HEK293 (cell line): ENCODE data around the gene SVOPL.

Experiments
- CTCF ChIA-PET: fragments of 350-600 bp; formaldehyde crosslinking; extraction: SDS; loops from one replicate; lab custom pipeline; 2021; ENCODE audit warnings: antibody characterized with exemption; lab: Yijun Ruan, JAX
- POLR2A ChIA-PET: fragments of 300-600 bp; formaldehyde crosslinking; extraction: SDS; loops from one replicate; lab custom pipeline; 2020; ENCODE audit warnings: antibody characterized with exemption, inconsistent platforms; lab: Yijun Ruan, JAX
- H3K27ac ChIP-seq: fragments of 200-500 bp; sonication (Bioruptor generic); 2 replicates; pipeline ENCODE4 v1.5.1; 2014; ENCODE audit warnings: low read depth, low read length, control low read depth, inconsistent platforms; ENCODE audit errors: extremely low read depth
- H3K36me3 ChIP-seq, 2 experiments: fragments of 200-500 bp in 1 of 2; sonication (Bioruptor generic) in 1 of 2; 1 replicate in 1 of 2; 2 replicates in 1 of 2; pipeline ENCODE4 v1.5.1; 2014 to 2017; ENCODE audit warnings: inconsistent platforms in 2 of 2, low read length in 2 of 2; ENCODE audit not compliant: control insufficient read depth in 2 of 2, insufficient read depth in 1 of 2
- H3K4me1 ChIP-seq: fragments of 200-500 bp; sonication (Bioruptor generic); 2 replicates; pipeline ENCODE4 v1.5.1; 2014; ENCODE audit warnings: mild to moderate bottlenecking, low read length, inconsistent platforms; ENCODE audit not compliant: control insufficient read depth, insufficient read depth
- H3K4me3 ChIP-seq: 2 replicates; pipeline ENCODE4 v1.5.1; 2011; ENCODE audit warnings: low read depth, mild to moderate bottlenecking, control low read depth, low read length, moderate library complexity
- H3K9me3 ChIP-seq: fragments of 200-500 bp; sonication (Bioruptor generic); 2 replicates; pipeline ENCODE4 v1.5.1; 2014; ENCODE audit warnings: low read depth, low read length, inconsistent platforms; ENCODE audit not compliant: control insufficient read depth, insufficient read depth
- BCL11A ChIP-seq: fragments of 450-650 bp; formaldehyde crosslinking; IDR thresholded peaks from 2 replicates; pipeline ENCODE4 v1.5.1; 2016; ENCODE audit warnings: low read depth, missing biosample characterization, missing genetic modification characterization
- MYNN ChIP-seq: fragments of 450-650 bp; formaldehyde crosslinking; IDR thresholded peaks from 2 replicates; pipeline ENCODE4 v1.5.1; 2016; ENCODE audit warnings: missing biosample characterization, missing genetic modification characterization, borderline replicate concordance
- PRDM1 ChIP-seq: fragments of 450-650 bp; formaldehyde crosslinking; IDR thresholded peaks from 2 replicates; pipeline ENCODE4; 2016; ENCODE audit warnings: missing biosample characterization, missing genetic modification characterization
- RBAK ChIP-seq: fragments of 450-650 bp; formaldehyde crosslinking; IDR thresholded peaks from 2 replicates; pipeline ENCODE4 v1.5.1; 2016; ENCODE audit warnings: missing biosample characterization, missing genetic modification characterization
- REPIN1 ChIP-seq: fragments of 450-650 bp; formaldehyde crosslinking; IDR thresholded peaks from 2 replicates; pipeline ENCODE4 v1.5.1; 2017; ENCODE audit warnings: missing biosample characterization, missing genetic modification characterization, low read depth
- ZFP69B ChIP-seq: fragments of 450-650 bp; formaldehyde crosslinking; IDR thresholded peaks from 2 replicates; pipeline ENCODE4 v1.5.1; 2016; ENCODE audit warnings: missing biosample characterization, missing genetic modification characterization
- ZNF10 ChIP-seq: fragments of 450-650 bp; formaldehyde crosslinking; IDR thresholded peaks from 2 replicates; pipeline ENCODE4 v1.5.1; 2017; ENCODE audit warnings: missing biosample characterization, missing genetic modification characterization
- ZNF302 ChIP-seq: fragments of 450-650 bp; formaldehyde crosslinking; IDR thresholded peaks from 2 replicates; pipeline ENCODE4 v1.5.1; 2016; ENCODE audit warnings: missing biosample characterization, missing genetic modification characterization, low read depth
- ZNF324 ChIP-seq: fragments of 450-650 bp; formaldehyde crosslinking; IDR thresholded peaks from 2 replicates; pipeline ENCODE4 v1.5.1; 2016; ENCODE audit warnings: missing biosample characterization, missing genetic modification characterization
- ZNF391 ChIP-seq: fragments of 450-650 bp; formaldehyde crosslinking; IDR thresholded peaks from 2 replicates; pipeline ENCODE4 v1.5.1; 2016; ENCODE audit warnings: low read depth, missing biosample characterization, missing genetic modification characterization, borderline replicate concordance
- ZNF423 ChIP-seq: fragments of 450-650 bp; formaldehyde crosslinking; IDR thresholded peaks from 2 replicates; pipeline ENCODE4 v1.5.1; 2016; ENCODE audit warnings: missing biosample characterization, missing genetic modification characterization
- ZNF549 ChIP-seq: fragments of 450-650 bp; IDR thresholded peaks from 2 replicates; pipeline ENCODE4 v1.5.1; 2018; ENCODE audit warnings: missing biosample characterization, missing genetic modification characterization, mild to moderate bottlenecking, inconsistent platforms, moderate library complexity
- ZNF610 ChIP-seq: fragments of 450-650 bp; formaldehyde crosslinking; IDR thresholded peaks from 2 replicates; pipeline ENCODE4 v1.5.1; 2016; ENCODE audit warnings: missing biosample characterization, missing genetic modification characterization, borderline replicate concordance
- ZNF621 ChIP-seq: fragments of 450-650 bp; formaldehyde crosslinking; IDR thresholded peaks from 2 replicates; pipeline ENCODE4 v1.5.1; 2017; ENCODE audit warnings: missing biosample characterization, missing genetic modification characterization
- ZNF843 ChIP-seq: fragments of 450-650 bp; formaldehyde crosslinking; IDR thresholded peaks from 2 replicates; pipeline ENCODE4 v1.5.1; 2016; ENCODE audit warnings: missing biosample characterization, missing genetic modification characterization
- ZXDB ChIP-seq: fragments of 450-650 bp; formaldehyde crosslinking; IDR thresholded peaks from 2 replicates; pipeline ENCODE4 v1.5.1; 2016; ENCODE audit warnings: missing biosample characterization, missing genetic modification characterization
- TF ChIP-seq, protein P1 (sequence below): fragments of 450-650 bp; formaldehyde crosslinking; conservative IDR thresholded peaks from 2 replicates; pipeline ENCODE4 v1.5.1; 2016; ENCODE audit warnings: low read depth, missing biosample characterization, missing genetic modification characterization
- TF ChIP-seq, protein P2 (sequence below): fragments of 450-650 bp; formaldehyde crosslinking; IDR thresholded peaks from 2 replicates; pipeline ENCODE4 v1.5.1; 2016; ENCODE audit warnings: missing biosample characterization, missing genetic modification characterization
- TF ChIP-seq, protein P3 (sequence below): fragments of 450-650 bp; formaldehyde crosslinking; IDR thresholded peaks from 2 replicates; pipeline ENCODE4 v1.5.1; 2017; ENCODE audit warnings: missing biosample characterization, missing genetic modification characterization
- TF ChIP-seq, protein P4 (sequence below): fragments of 450-650 bp; formaldehyde crosslinking; IDR thresholded peaks from 2 replicates; pipeline ENCODE4 v1.5.1; 2016; ENCODE audit warnings: missing biosample characterization, missing genetic modification characterization, low read depth

Gene SVOPL

DNA sequence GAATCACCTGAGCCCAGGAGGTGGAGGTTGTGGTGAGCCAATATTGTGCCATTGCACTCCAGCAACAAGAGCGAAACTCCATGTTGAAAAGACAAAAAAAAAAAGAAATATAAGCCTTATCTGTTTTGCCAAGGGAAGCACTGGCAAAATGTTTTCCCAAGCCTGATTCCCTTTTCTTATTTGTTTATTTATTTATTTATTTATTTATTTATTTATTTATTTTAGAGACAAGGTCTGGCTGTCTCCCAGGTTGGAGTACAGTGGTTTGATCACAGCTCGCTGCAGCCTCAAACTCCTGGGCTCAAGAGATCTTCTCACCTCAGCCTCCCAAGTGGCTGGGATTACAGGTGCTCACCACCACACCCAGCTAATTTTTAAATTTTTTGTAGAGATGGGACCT, 44.2 kb downstream of the SVOPL start (continued):
- TF ChIP-seq, protein P1, sequence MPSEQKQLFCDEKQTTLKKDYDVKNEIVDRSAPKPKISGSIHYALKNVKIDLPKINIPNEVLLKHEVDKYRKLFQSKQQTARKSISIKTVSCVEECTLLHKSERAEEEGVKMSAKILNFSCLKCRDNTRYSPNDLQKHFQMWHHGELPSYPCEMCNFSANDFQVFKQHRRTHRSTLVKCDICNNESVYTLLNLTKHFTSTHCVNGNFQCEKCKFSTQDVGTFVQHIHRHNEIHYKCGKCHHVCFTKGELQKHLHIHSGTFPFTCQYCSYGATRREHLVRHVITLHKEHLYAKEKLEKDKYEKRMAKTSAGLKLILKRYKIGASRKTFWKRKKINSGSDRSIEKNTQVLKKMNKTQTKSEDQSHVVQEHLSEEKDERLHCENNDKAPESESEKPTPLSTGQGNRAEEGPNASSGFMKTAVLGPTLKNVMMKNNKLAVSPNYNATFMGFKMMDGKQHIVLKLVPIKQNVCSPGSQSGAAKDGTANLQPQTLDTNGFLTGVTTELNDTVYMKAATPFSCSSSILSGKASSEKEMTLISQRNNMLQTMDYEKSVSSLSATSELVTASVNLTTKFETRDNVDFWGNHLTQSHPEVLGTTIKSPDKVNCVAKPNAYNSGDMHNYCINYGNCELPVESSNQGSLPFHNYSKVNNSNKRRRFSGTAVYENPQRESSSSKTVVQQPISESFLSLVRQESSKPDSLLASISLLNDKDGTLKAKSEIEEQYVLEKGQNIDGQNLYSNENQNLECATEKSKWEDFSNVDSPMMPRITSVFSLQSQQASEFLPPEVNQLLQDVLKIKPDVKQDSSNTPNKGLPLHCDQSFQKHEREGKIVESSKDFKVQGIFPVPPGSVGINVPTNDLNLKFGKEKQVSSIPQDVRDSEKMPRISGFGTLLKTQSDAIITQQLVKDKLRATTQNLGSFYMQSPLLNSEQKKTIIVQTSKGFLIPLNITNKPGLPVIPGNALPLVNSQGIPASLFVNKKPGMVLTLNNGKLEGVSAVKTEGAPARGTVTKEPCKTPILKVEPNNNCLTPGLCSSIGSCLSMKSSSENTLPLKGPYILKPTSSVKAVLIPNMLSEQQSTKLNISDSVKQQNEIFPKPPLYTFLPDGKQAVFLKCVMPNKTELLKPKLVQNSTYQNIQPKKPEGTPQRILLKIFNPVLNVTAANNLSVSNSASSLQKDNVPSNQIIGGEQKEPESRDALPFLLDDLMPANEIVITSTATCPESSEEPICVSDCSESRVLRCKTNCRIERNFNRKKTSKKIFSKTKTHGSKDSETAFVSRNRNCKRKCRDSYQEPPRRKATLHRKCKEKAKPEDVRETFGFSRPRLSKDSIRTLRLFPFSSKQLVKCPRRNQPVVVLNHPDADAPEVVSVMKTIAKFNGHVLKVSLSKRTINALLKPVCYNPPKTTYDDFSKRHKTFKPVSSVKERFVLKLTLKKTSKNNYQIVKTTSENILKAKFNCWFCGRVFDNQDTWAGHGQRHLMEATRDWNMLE (tag by site-specific recombination) = peak; percentile 57; the same call in 1 of the 2 replicates
- TF ChIP-seq, protein P2, sequence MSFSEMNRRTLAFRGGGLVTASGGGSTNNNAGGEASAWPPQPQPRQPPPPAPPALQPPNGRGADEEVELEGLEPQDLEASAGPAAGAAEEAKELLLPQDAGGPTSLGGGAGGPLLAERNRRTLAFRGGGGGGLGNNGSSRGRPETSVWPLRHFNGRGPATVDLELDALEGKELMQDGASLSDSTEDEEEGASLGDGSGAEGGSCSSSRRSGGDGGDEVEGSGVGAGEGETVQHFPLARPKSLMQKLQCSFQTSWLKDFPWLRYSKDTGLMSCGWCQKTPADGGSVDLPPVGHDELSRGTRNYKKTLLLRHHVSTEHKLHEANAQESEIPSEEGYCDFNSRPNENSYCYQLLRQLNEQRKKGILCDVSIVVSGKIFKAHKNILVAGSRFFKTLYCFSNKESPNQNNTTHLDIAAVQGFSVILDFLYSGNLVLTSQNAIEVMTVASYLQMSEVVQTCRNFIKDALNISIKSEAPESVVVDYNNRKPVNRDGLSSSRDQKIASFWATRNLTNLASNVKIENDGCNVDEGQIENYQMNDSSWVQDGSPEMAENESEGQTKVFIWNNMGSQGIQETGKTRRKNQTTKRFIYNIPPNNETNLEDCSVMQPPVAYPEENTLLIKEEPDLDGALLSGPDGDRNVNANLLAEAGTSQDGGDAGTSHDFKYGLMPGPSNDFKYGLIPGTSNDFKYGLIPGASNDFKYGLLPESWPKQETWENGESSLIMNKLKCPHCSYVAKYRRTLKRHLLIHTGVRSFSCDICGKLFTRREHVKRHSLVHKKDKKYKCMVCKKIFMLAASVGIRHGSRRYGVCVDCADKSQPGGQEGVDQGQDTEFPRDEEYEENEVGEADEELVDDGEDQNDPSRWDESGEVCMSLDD (tag by site-specific recombination) = no peak
- TF ChIP-seq, protein P3, sequence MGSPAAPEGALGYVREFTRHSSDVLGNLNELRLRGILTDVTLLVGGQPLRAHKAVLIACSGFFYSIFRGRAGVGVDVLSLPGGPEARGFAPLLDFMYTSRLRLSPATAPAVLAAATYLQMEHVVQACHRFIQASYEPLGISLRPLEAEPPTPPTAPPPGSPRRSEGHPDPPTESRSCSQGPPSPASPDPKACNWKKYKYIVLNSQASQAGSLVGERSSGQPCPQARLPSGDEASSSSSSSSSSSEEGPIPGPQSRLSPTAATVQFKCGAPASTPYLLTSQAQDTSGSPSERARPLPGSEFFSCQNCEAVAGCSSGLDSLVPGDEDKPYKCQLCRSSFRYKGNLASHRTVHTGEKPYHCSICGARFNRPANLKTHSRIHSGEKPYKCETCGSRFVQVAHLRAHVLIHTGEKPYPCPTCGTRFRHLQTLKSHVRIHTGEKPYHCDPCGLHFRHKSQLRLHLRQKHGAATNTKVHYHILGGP (tag by site-specific recombination) = no peak
- no peak for TF ChIP-seq ZNF324
- TF ChIP-seq, protein P4, sequence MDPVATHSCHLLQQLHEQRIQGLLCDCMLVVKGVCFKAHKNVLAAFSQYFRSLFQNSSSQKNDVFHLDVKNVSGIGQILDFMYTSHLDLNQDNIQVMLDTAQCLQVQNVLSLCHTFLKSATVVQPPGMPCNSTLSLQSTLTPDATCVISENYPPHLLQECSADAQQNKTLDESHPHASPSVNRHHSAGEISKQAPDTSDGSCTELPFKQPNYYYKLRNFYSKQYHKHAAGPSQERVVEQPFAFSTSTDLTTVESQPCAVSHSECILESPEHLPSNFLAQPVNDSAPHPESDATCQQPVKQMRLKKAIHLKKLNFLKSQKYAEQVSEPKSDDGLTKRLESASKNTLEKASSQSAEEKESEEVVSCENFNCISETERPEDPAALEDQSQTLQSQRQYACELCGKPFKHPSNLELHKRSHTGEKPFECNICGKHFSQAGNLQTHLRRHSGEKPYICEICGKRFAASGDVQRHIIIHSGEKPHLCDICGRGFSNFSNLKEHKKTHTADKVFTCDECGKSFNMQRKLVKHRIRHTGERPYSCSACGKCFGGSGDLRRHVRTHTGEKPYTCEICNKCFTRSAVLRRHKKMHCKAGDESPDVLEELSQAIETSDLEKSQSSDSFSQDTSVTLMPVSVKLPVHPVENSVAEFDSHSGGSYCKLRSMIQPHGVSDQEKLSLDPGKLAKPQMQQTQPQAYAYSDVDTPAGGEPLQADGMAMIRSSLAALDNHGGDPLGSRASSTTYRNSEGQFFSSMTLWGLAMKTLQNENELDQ (tag by site-specific recombination) = no peak
- no peak for TF ChIP-seq ZNF610
- no peak for TF ChIP-seq PRDM1
- TF ChIP-seq ZFP69B (tag by site-specific recombination) = no peak

DNA sequence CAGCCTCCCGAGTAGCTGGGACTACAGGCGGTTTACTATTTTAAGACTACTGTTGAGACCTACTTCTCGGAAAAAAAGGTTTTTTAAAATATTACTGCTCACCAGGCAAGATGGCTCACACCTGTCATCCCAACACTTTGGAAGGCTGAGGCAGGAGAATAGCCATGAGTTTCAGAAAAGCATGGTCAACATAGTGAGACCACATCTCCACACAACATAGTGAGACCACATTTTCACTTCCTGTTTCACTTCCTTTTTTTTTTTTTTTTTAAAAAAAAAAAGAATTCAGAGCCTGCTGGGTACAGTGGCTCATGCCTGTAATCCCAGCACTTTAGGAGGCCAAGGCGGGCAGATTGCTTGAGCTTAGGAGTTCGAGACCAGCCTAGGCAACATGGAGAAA, 46.5 kb downstream of the SVOPL start:
- POLR2A ChIA-PET = no interaction called here
- TF ChIP-seq ZNF621 (tag by site-specific recombination) = no peak
- TF ChIP-seq ZNF391 (tag by site-specific recombination) = no peak
- TF ChIP-seq ZNF423 = no peak
- TF ChIP-seq ZNF549 (tag by site-specific recombination) = no peak
- no peak for TF ChIP-seq BCL11A
- no peak for TF ChIP-seq ZNF10 (tag by site-specific recombination)
- no peak for TF ChIP-seq ZNF302
- TF ChIP-seq REPIN1 (tag by site-specific recombination) = no peak
- no peak for TF ChIP-seq ZXDB
- no peak for TF ChIP-seq MYNN (tag by site-specific recombination)
- TF ChIP-seq ZNF843 = no peak
- no peak for TF ChIP-seq RBAK (tag by site-specific recombination)

More for the DNA sequence above, 46.5 kb downstream of the SVOPL start:
- no peaks in the 10 kb centered on the region for H3K36me3 ChIP-seq
- CTCF ChIA-PET = interaction anchor here (0.7 kb wide), 1 partner anchor 987 kb away, joined by 3 read pairs; no protein-coding TSS in a partner anchor
- H3K9me3 ChIP-seq = no peaks in the 10 kb centered on the region
- no peaks in the 10 kb centered on the region for H3K4me1 ChIP-seq
- no peak overlapping the region for H3K4me3 ChIP-seq
- no peak overlapping the region for H3K27ac ChIP-seq
